ENCODE data around the gene NKX2-1.

The NKX2-1 gene

GRCh38 chr14:36493761-36494160 lies 26.3 kb downstream of the NKX2-1 start:
- Histone ChIP-seq H2AFZ (ENCODE audit: low read length) (no peak overlapping the region), H3K9me3 (replicated peaks; ENCODE audit: insufficient read depth, low read length) (no peaks in the 10 kb centered on the region), H3K27ac (ENCODE audit: low read length) (no peak overlapping the region), H3K9me2 (replicated peaks; ENCODE audit: insufficient read depth, low read length) (no peaks in the 10 kb centered on the region), H4K20me1 (ENCODE audit: insufficient read depth, low read length) (no peaks in the 10 kb centered on the region), H3K27me3 (replicated peaks; ENCODE audit: insufficient read depth, low read length) (no peaks in the 10 kb centered on the region), H3K4me1 (ENCODE audit: low read length) (no peaks in the 10 kb centered on the region), H3K9ac (ENCODE audit: low read length) (no peak overlapping the region), H3K4me2 (ENCODE audit: low read depth, low read length) (no peak overlapping the region), H3K36me3 (replicated peaks; ENCODE audit: insufficient read depth, low read length) (no peaks in the 10 kb centered on the region), H3K79me2 (ENCODE audit: low read length) (no peaks in the 10 kb centered on the region), H3K4me3 (ENCODE audit: low read length) (no peak overlapping the region), H3F3A (ENCODE audit: insufficient read depth, low read length) (no peaks in the 10 kb centered on the region)
- no peak for DNase-seq
- TF ChIP-seq EZH2phosphoT487 (IDR thresholded peaks at IDR 0.05; ENCODE audit: low read length), result no peak
- no peak for TF ChIP-seq EZH2 (optimal IDR thresholded peaks at IDR 0.05; ENCODE audit: low read depth, low read length)
- TF ChIP-seq CTCF (IDR thresholded peaks at IDR 0.05; ENCODE audit: low read length), result no peak

- Histone ChIP-seq H3K27me3 (replicated peaks; ENCODE audit: insufficient read depth, low read length) (no peaks in the 10 kb centered on the region), H4K20me1 (ENCODE audit: insufficient read depth, low read length) (no peaks in the 10 kb centered on the region)
- DNase-seq, result no peak
These were observed 34.3 kb downstream of the NKX2-1 start for GRCh38 chr14:36485773-36486172.

GRCh38 chr14:36479344-36479743 lies 40.7 kb downstream of the NKX2-1 start:
- Histone ChIP-seq H3K4me2 (ENCODE audit: low read depth, low read length) (peak overlapping the region; percentile 12; the same call in 1 of the 2 replicates), H3K36me3 (replicated peaks; ENCODE audit: insufficient read depth, low read length) (no peaks in the 10 kb centered on the region)
- DNase-seq, result no peak

More at GRCh38 chr14:36485773-36486172, 34.3 kb downstream of the NKX2-1 start:
- Histone ChIP-seq H3K4me1 (ENCODE audit: low read length) (no peaks in the 10 kb centered on the region), H3F3A (ENCODE audit: insufficient read depth, low read length) (no peaks in the 10 kb centered on the region), H3K9me3 (replicated peaks; ENCODE audit: insufficient read depth, low read length) (no peaks in the 10 kb centered on the region), H3K9me2 (replicated peaks; ENCODE audit: insufficient read depth, low read length) (no peaks in the 10 kb centered on the region), H2AFZ (ENCODE audit: low read length) (no peak overlapping the region), H3K79me2 (ENCODE audit: low read length) (no peaks in the 10 kb centered on the region), H3K36me3 (replicated peaks; ENCODE audit: insufficient read depth, low read length) (no peaks in the 10 kb centered on the region), H3K4me3 (ENCODE audit: low read length) (no peak overlapping the region), H3K9ac (ENCODE audit: low read length) (no peak overlapping the region), H3K4me2 (ENCODE audit: low read depth, low read length) (no peak overlapping the region), H3K27ac (ENCODE audit: low read length) (no peak overlapping the region)
- TF ChIP-seq CTCF (IDR thresholded peaks at IDR 0.05; ENCODE audit: low read length) (no peak), EZH2 (optimal IDR thresholded peaks at IDR 0.05; ENCODE audit: low read depth, low read length) (no peak), EZH2phosphoT487 (IDR thresholded peaks at IDR 0.05; ENCODE audit: low read length) (no peak)

More at GRCh38 chr14:36479344-36479743, 40.7 kb downstream of the NKX2-1 start:
- Histone ChIP-seq H3K4me1 (ENCODE audit: low read length) (peaks cover 16% of the 10 kb centered on the region; the same call in 1 of the 2 replicates), H3K9ac (ENCODE audit: low read length) (no peak overlapping the region), H3K9me2 (replicated peaks; ENCODE audit: insufficient read depth, low read length) (no peaks in the 10 kb centered on the region), H3K27me3 (replicated peaks; ENCODE audit: insufficient read depth, low read length) (no peaks in the 10 kb centered on the region), H4K20me1 (ENCODE audit: insufficient read depth, low read length) (no peaks in the 10 kb centered on the region), H3F3A (ENCODE audit: insufficient read depth, low read length) (peaks cover 9% of the 10 kb centered on the region; the same call in 1 of the 2 replicates), H3K9me3 (replicated peaks; ENCODE audit: insufficient read depth, low read length) (no peaks in the 10 kb centered on the region), H3K4me3 (ENCODE audit: low read length) (no peak overlapping the region), H2AFZ (ENCODE audit: low read length) (no peak overlapping the region), H3K27ac (ENCODE audit: low read length) (no peak overlapping the region; the same call in 1 of the 2 replicates), H3K79me2 (ENCODE audit: low read length) (no peaks in the 10 kb centered on the region)
- TF ChIP-seq EZH2phosphoT487 (IDR thresholded peaks at IDR 0.05; ENCODE audit: low read length), result no peak
- TF ChIP-seq CTCF (IDR thresholded peaks at IDR 0.05; ENCODE audit: low read length), result no peak
- TF ChIP-seq EZH2 (optimal IDR thresholded peaks at IDR 0.05; ENCODE audit: low read depth, low read length), result no peak

All from MM.1S (cell line).